GM13976 (cell line): ENCODE measurements around the gene BNIP3.

Experiments
- DNase-seq: peaks from one replicate; pipeline ENCODE4 v3.0.0; 2012; ENCODE audit warnings: low spot score
- in situ Hi-C: fragments of 300-500 bp; cut with MboI; formaldehyde crosslinking; loops from one replicate; pipeline ENCODE4 v1.12.0; 2022; ENCODE audit warnings: low sequenced_read_pairs, mixed read lengths, inconsistent platforms; ENCODE audit not compliant: unreplicated experiment
- TF ChIP-seq, protein P1 (sequence below): IDR thresholded peaks from 2 replicates; pipeline ENCODE4 v1.5.1; 2012; ENCODE audit warnings: borderline replicate concordance, mild to moderate bottlenecking; ENCODE audit not compliant: insufficient read depth; ENCODE audit errors: extremely low read depth, missing control alignments, control extremely low read depth

Gene BNIP3

GRCh38 chr10:132011445-132011844, 29.7 kb upstream of the BNIP3 start:
- no peak for DNase-seq
- TF ChIP-seq, protein P1, sequence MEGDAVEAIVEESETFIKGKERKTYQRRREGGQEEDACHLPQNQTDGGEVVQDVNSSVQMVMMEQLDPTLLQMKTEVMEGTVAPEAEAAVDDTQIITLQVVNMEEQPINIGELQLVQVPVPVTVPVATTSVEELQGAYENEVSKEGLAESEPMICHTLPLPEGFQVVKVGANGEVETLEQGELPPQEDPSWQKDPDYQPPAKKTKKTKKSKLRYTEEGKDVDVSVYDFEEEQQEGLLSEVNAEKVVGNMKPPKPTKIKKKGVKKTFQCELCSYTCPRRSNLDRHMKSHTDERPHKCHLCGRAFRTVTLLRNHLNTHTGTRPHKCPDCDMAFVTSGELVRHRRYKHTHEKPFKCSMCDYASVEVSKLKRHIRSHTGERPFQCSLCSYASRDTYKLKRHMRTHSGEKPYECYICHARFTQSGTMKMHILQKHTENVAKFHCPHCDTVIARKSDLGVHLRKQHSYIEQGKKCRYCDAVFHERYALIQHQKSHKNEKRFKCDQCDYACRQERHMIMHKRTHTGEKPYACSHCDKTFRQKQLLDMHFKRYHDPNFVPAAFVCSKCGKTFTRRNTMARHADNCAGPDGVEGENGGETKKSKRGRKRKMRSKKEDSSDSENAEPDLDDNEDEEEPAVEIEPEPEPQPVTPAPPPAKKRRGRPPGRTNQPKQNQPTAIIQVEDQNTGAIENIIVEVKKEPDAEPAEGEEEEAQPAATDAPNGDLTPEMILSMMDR = no peak
- in situ Hi-C loops = no loop called here

- TF ChIP-seq, protein P1 = no peak
- no peak for DNase-seq
- in situ Hi-C loops = no loop called here
Measured at GRCh38 chr10:132011024-132011423, 29.3 kb upstream of the BNIP3 start.

- in situ Hi-C loops = no loop called here
- no peak for DNase-seq
- TF ChIP-seq, protein P1 = no peak
Measured at GRCh38 chr10:132010483-132010882, 28.8 kb upstream of the BNIP3 start.

DNA sequence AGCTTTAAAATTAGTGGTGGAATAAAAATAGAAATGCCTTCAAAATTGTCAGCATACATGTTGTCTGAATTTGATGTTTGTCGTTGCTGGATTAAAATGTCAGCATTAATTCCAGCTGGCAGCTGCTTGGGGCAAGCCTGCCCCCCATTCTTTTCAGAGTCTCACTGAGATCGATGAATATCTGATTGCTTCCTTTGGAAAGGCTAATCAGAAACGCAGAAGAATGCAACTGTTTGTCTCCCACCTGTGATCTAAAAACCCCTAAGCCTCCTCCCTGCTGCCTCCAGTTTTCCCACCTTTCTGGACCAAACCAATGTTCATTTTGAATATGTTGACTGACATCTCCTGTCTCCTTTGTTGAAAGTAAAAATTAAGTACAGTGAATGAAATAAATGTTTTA, 27.9 kb upstream of the BNIP3 start:
- TF ChIP-seq, protein P1 = no peak
- DNase-seq = no peak
- in situ Hi-C loops = no loop called here

DNA sequence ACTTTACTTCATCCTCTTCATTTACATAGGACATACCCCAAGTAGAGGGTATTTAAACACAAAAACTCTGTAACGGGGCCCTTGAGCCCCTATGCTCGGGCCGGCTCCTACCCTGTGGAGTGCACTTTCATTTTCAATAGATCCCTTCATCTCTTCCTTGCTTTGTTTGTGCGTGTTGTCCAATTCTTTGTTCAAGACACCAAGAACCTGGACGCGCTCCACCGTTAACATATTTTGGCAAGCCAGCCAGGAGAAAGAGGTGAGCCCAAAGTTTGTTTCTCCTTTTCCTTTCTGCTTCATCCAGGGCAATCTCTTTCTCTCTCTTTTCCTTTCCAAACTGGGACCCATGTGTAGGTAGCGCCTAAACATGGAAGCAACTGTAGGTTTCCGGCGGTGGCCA, 26.0 kb upstream of the BNIP3 start:
- TF ChIP-seq, protein P1 = no peak
- DNase-seq = no peak
- in situ Hi-C loops = no loop called here

GRCh38 chr10:132006966-132007365, 25.2 kb upstream of the BNIP3 start:
- TF ChIP-seq, protein P1 = no peak
- no peak for DNase-seq
- in situ Hi-C loops = no loop called here

GRCh38 chr10:132005147-132005546, 23.4 kb upstream of the BNIP3 start:
- in situ Hi-C loops = no loop called here
- DNase-seq = no peak
- TF ChIP-seq, protein P1 = no peak
